ENCODE results near the gene WIPF3. TPM values are rescaled to one million over a fixed set of nuclear protein-coding genes. Genes with fewer than 3 reads are reported as not detected.

The WIPF3 gene
- total and polyA plus RNA-seq, 10 of the 15 experiments (the other 5 are each of a cell fraction or from before 2014, with no cell fraction given) = 0.03 to 0.05 TPM; not detected in 8

- TF ChIP-seq, protein P1, sequence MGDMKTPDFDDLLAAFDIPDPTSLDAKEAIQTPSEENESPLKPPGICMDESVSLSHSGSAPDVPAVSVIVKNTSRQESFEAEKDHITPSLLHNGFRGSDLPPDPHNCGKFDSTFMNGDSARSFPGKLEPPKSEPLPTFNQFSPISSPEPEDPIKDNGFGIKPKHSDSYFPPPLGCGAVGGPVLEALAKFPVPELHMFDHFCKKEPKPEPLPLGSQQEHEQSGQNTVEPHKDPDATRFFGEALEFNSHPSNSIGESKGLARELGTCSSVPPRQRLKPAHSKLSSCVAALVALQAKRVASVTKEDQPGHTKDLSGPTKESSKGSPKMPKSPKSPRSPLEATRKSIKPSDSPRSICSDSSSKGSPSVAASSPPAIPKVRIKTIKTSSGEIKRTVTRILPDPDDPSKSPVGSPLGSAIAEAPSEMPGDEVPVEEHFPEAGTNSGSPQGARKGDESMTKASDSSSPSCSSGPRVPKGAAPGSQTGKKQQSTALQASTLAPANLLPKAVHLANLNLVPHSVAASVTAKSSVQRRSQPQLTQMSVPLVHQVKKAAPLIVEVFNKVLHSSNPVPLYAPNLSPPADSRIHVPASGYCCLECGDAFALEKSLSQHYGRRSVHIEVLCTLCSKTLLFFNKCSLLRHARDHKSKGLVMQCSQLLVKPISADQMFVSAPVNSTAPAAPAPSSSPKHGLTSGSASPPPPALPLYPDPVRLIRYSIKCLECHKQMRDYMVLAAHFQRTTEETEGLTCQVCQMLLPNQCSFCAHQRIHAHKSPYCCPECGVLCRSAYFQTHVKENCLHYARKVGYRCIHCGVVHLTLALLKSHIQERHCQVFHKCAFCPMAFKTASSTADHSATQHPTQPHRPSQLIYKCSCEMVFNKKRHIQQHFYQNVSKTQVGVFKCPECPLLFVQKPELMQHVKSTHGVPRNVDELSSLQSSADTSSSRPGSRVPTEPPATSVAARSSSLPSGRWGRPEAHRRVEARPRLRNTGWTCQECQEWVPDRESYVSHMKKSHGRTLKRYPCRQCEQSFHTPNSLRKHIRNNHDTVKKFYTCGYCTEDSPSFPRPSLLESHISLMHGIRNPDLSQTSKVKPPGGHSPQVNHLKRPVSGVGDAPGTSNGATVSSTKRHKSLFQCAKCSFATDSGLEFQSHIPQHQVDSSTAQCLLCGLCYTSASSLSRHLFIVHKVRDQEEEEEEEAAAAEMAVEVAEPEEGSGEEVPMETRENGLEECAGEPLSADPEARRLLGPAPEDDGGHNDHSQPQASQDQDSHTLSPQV (IDR thresholded peaks at IDR 0.05) = no peak
- TF ChIP-seq KAT2A (conservative IDR thresholded peaks at IDR 0.05; ENCODE audit: control insufficient read depth, low read depth, low read length) (no peak), RB1 (IDR thresholded peaks at IDR 0.05; ENCODE audit: borderline replicate concordance) (no peak)
These were observed 109.3 kb downstream of the WIPF3 start (continued) for GRCh38 chr7:29915481-29916215.

- CTCF ChIA-PET = interaction anchor here (1.0 to 2.8 kb wide), 5 partner anchors 9 to 216 kb away, joined by 3 to 13 read pairs (median 4); no protein-coding TSS in a partner anchor
These were observed 111.3 kb downstream of the WIPF3 start for GRCh38 chr7:29917641-29918040.

More at GRCh38 chr7:29917641-29918040, 111.3 kb downstream of the WIPF3 start:
- Histone ChIP-seq H3K9me3 (replicated peaks; ENCODE audit: control insufficient read depth, insufficient read depth, low read length) (no peaks in the 10 kb centered on the region), H3K9ac (ENCODE audit: control insufficient read depth, insufficient read depth, low read length) (no peak overlapping the region), H2AFZ (ENCODE audit: control insufficient read depth, low read depth, low read length) (no peak overlapping the region), H4K20me1 (ENCODE audit: control insufficient read depth, insufficient read depth) (no peaks in the 10 kb centered on the region), H3K27ac (ENCODE audit: control insufficient read depth, insufficient read depth) (no peak overlapping the region), H3K4me1 (ENCODE audit: control insufficient read depth, insufficient read depth, low read length) (no peaks in the 10 kb centered on the region), H3K4me3 (no peak overlapping the region), H3K27me3 (replicated peaks in 1 of 2; ENCODE audit: control insufficient read depth in 2 of 2, insufficient read depth in 2 of 2, low read length in 1 of 2) (no peaks in the 10 kb centered on the region), H3K36me3 (ENCODE audit: control insufficient read depth in 2 of 2, insufficient read depth in 2 of 2, low read length in 1 of 2) (peaks cover 0 to 6% of the 10 kb centered on the region in 2 experiments; a peak in 1 of 4 replicates), H3K4me2 (ENCODE audit: control insufficient read depth, insufficient read depth) (no peak overlapping the region), H3K79me2 (ENCODE audit: control insufficient read depth, insufficient read depth, low read length) (no peaks in the 10 kb centered on the region)
- WGBS (ENCODE audit: insufficient coverage, insufficient replicate concordance, low lambda C conversion rate, missing lambda C conversion rate) = 48% methylated on average over 4 of the region's 4 CpGs
- TF ChIP-seq CBFB (IDR thresholded peaks at IDR 0.05; ENCODE audit: low read depth) = no peak
- TF ChIP-seq EGR1 (IDR thresholded peaks at IDR 0.05; ENCODE audit: borderline replicate concordance in 1 of 2, low read depth in 2 of 2, low read length in 2 of 2) = no peak
- no peak for TF ChIP-seq BCLAF1 (IDR thresholded peaks at IDR 0.05)
- TF ChIP-seq MTA2 (IDR thresholded peaks at IDR 0.05; ENCODE audit: low read depth) = no peak
- intact Hi-C loops (cut with micrococcal nuclease; ENCODE audit: unreplicated experiment) (loop anchor here (10.0 kb wide), 1 partner anchor 163 kb away; no protein-coding TSS in a partner anchor), in situ Hi-C loops (cut with MboI) (no loop called here)
- no peak for FAIRE-seq
- BruUV-seq (replicated peaks) = no TSS peak
- DNase-seq (ENCODE audit: low read depth, low spot score) = no peak
- RAD21 ChIA-PET (ENCODE audit: unreplicated experiment) = no interaction called here
- POLR2A ChIA-PET = interaction anchor here (0.5 kb wide), 1 partner anchor 45 kb away, joined by 7 read pairs; no protein-coding TSS in a partner anchor
- ATAC-seq = no peak
- SMC1A ChIA-PET (ENCODE audit: uncharacterized antibody, unreplicated experiment) = no interaction called here

All from GM12878 (cell line).